Mucosa of gallbladder (tissue), 1 donor: ENCODE data around the gene LARP4B. TPM values are rescaled to one million over a fixed set of nuclear protein-coding genes. Genes with fewer than 3 reads are reported as not detected.

Experiments
- DNase-seq: peaks from one replicate; pipeline ENCODE4 v3.0.0-alpha.2; 2020; ENCODE audit warnings: low spot score
- total RNA-seq: library from RNA; stranded (reverse); gene quantifications from one replicate; pipeline ENCODE4 v1.2.1, GENCODE V29; 2021
- donor health status: DM: no; HTN: no; CAD: no.

Gene LARP4B
- total RNA-seq, 1 donor from 2014 or later, result 98.6 TPM

GRCh38 chr10:924524-924859 is 7.0 kb downstream of the LARP4B start:
- no peak for DNase-seq

GRCh38 chr10:923844-924523 is 7.5 kb downstream of the LARP4B start:
- no peak for DNase-seq

- DNase-seq, result no peak
Observed at GRCh38 chr10:921471-922414, 9.8 kb downstream of the LARP4B start.

GRCh38 chr10:920450-920849 is 11.1 kb downstream of the LARP4B start:
- no peak for DNase-seq

GRCh38 chr10:919481-919880 is 12.0 kb downstream of the LARP4B start:
- DNase-seq, result no peak

GRCh38 chr10:917999-918398 is 13.5 kb downstream of the LARP4B start:
- no peak for DNase-seq

- DNase-seq, result no peak
Observed at GRCh38 chr10:917416-917720, 14.1 kb downstream of the LARP4B start.

GRCh38 chr10:916716-917415 is 14.6 kb downstream of the LARP4B start:
- DNase-seq, result no peak

GRCh38 chr10:909831-910230 is 21.7 kb downstream of the LARP4B start:
- no peak for DNase-seq

GRCh38 chr10:905972-906371 is 25.5 kb downstream of the LARP4B start:
- no peak for DNase-seq

- no peak for DNase-seq
Observed at GRCh38 chr10:905503-905902, 26.0 kb downstream of the LARP4B start.

GRCh38 chr10:904403-904802 is 27.1 kb downstream of the LARP4B start:
- DNase-seq, result no peak

GRCh38 chr10:898141-898540 is 33.4 kb downstream of the LARP4B start:
- no peak for DNase-seq

- DNase-seq, result no peak
Observed at GRCh38 chr10:896982-897381, 34.5 kb downstream of the LARP4B start.

- DNase-seq, result no peak
Observed at GRCh38 chr10:895324-895723, 36.2 kb downstream of the LARP4B start.

- no peak for DNase-seq
Observed at GRCh38 chr10:878895-879294, 52.6 kb downstream of the LARP4B start.

- no peak for DNase-seq
Observed at GRCh38 chr10:878333-878759, 53.2 kb downstream of the LARP4B start.

- DNase-seq, result no peak
Observed at GRCh38 chr10:876438-876837, 55.1 kb downstream of the LARP4B start.

GRCh38 chr10:873020-873419 is 58.5 kb downstream of the LARP4B start:
- DNase-seq, result no peak

- no peak for DNase-seq
Observed at GRCh38 chr10:871951-872403, 59.5 kb downstream of the LARP4B start.

GRCh38 chr10:870564-871166 is 60.8 kb downstream of the LARP4B start:
- DNase-seq, result no peak

- DNase-seq, result no peak
Observed at GRCh38 chr10:869171-869570, 62.3 kb downstream of the LARP4B start.
